ENCODE data around the gene SLC35G3.
"Not testable (repeated sequence)": the region's sequence is repeated elsewhere in the genome, so short reads cannot be mapped to it uniquely, and the experiment has no call there.

Gene SLC35G3

GRCh38 chr17:35229638-35230037 is 35.4 kb upstream of the SLC35G3 start:
- FAIRE-seq = no peak
- no peak for DNase-seq (ENCODE audit: insufficient read length)
- no peak for TF ChIP-seq TAF1 (IDR thresholded peaks at IDR 0.05; ENCODE audit: borderline replicate concordance, low read depth, low read length)

GRCh38 chr17:35227546-35227945 is 33.4 kb upstream of the SLC35G3 start:
- no peak for FAIRE-seq
- TF ChIP-seq TAF1 (IDR thresholded peaks at IDR 0.05; ENCODE audit: borderline replicate concordance, low read depth, low read length) (no peak), POLR2AphosphoS5 (IDR thresholded peaks at IDR 0.05; ENCODE audit: low read depth, low read length) (no peak), POLR2A (IDR thresholded peaks at IDR 0.05; ENCODE audit: low read depth, low read length) (no peak)
- no peak for DNase-seq (ENCODE audit: insufficient read length)

- TF ChIP-seq TAF1 (IDR thresholded peaks at IDR 0.05; ENCODE audit: borderline replicate concordance, low read depth, low read length) (no peak), POLR2AphosphoS5 (IDR thresholded peaks at IDR 0.05; ENCODE audit: low read depth, low read length) (no peak), POLR2A (IDR thresholded peaks at IDR 0.05; ENCODE audit: low read depth, low read length) (no peak)
- DNase-seq (ENCODE audit: insufficient read length) (no peak), FAIRE-seq (no peak)
Observed at GRCh38 chr17:35224436-35224835, 30.2 kb upstream of the SLC35G3 start.

- FAIRE-seq (no peak), DNase-seq (ENCODE audit: insufficient read length) (no peak)
- TF ChIP-seq POLR2A (IDR thresholded peaks at IDR 0.05; ENCODE audit: low read depth, low read length) (no peak), TAF1 (IDR thresholded peaks at IDR 0.05; ENCODE audit: borderline replicate concordance, low read depth, low read length) (no peak), POLR2AphosphoS5 (IDR thresholded peaks at IDR 0.05; ENCODE audit: low read depth, low read length) (no peak)
Observed at GRCh38 chr17:35222452-35222851, 28.3 kb upstream of the SLC35G3 start.

GRCh38 chr17:35218915-35219314 is 24.7 kb upstream of the SLC35G3 start:
- FAIRE-seq = no peak
- no peak for DNase-seq (ENCODE audit: insufficient read length)

DNA sequence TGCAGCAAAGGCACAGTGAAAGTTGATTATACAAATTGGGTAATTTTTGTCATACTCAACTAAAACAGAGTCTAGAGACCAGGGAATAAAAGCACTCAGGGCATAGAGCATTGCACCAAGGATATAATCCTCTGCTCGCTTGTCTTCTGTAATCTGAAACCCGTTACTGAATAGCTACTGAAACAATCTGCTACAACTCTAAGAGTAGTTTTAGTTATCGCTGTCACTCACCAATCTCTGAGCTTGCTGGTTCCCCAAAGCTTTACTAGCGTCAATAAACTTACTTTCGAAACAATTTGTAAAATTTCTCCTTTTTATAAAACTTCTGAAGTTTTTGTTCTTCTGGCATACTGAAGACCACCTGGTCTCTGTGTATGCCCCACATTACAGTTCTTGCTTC is 22.9 kb upstream of the SLC35G3 start:
- FAIRE-seq (no peak), DNase-seq (ENCODE audit: insufficient read length) (no peak)
- TF ChIP-seq TAF1 (IDR thresholded peaks at IDR 0.05; ENCODE audit: borderline replicate concordance, low read depth, low read length) = no peak
- TF ChIP-seq POLR2A (IDR thresholded peaks at IDR 0.05; ENCODE audit: low read depth, low read length) = no peak
- no peak for TF ChIP-seq POLR2AphosphoS5 (IDR thresholded peaks at IDR 0.05; ENCODE audit: low read depth, low read length)

More at GRCh38 chr17:35218915-35219314, 24.7 kb upstream of the SLC35G3 start:
- TF ChIP-seq TAF1 (IDR thresholded peaks at IDR 0.05; ENCODE audit: borderline replicate concordance, low read depth, low read length) (no peak), POLR2A (IDR thresholded peaks at IDR 0.05; ENCODE audit: low read depth, low read length) (no peak), POLR2AphosphoS5 (IDR thresholded peaks at IDR 0.05; ENCODE audit: low read depth, low read length) (no peak)

DNA sequence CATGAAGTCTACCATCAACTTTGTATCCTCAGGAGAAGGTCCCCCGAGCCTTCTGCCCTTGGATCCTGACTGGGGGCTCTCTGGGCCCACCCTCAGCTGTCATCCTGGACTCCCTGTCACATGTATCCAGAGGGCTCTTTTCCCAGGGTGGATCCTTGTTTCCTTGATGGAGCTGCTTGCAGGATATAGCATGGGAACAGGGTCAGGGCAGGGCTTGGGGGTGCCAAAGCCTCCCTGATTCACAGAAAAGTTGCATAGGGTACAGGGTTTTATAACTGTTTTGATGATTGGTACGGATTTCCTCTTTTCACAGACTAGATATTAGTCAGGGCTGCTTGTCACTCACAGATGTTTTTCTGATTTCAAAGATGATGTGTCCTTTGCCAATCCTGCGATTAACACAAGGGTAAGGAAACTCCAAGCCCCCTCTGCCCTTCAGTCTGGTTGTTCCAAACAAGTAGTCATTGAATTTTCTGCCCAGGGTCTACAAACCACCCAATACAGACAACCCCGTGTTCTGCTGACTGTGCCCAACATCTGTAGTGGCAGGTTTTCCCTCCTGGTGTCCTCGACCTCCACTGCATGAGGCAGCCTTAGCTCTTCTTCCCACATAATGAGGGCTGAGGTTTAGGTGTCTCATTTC is 20.6 kb upstream of the SLC35G3 start:
- FAIRE-seq (peak; percentile 58), DNase-seq (ENCODE audit: insufficient read length) (no peak)
- TF ChIP-seq POLR2A (IDR thresholded peaks at IDR 0.05; ENCODE audit: low read depth, low read length) = no peak
- no peak for TF ChIP-seq TAF1 (IDR thresholded peaks at IDR 0.05; ENCODE audit: borderline replicate concordance, low read depth, low read length)
- TF ChIP-seq POLR2AphosphoS5 (IDR thresholded peaks at IDR 0.05; ENCODE audit: low read depth, low read length) = no peak

- DNase-seq (ENCODE audit: insufficient read length) = no peak
- FAIRE-seq = no peak
- TF ChIP-seq POLR2A (IDR thresholded peaks at IDR 0.05; ENCODE audit: low read depth, low read length) (no peak), POLR2AphosphoS5 (IDR thresholded peaks at IDR 0.05; ENCODE audit: low read depth, low read length) (no peak), TAF1 (IDR thresholded peaks at IDR 0.05; ENCODE audit: borderline replicate concordance, low read depth, low read length) (no peak)
Observed at GRCh38 chr17:35214192-35214591, 20.0 kb upstream of the SLC35G3 start.

DNA sequence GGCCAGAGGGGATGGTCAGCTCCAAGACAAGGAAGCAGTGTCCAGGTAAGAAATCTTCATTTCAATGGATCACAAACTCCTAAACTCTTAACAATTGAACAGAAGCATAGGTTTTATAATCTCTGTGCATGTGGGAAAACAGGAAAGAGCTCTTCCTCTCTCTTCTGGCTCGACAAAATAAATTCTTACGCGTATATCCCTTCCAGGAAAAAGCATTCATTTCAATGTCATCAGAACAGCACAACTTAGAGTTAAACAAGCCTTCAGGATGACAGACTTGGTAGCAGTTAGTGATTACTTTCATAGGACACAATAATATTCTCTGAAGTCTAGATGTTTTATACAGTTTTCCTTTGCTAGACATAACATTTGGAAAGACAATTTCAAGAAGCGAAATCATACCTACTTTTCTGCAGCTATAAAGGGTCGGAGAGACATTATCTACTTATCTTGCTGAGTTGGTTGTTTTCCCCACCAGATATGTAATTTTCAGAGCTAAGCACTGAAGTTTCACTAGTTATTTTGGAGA is 19.3 kb upstream of the SLC35G3 start:
- DNase-seq (ENCODE audit: insufficient read length) (no peak), FAIRE-seq (peak; percentile 24)
- TF ChIP-seq POLR2AphosphoS5 (IDR thresholded peaks at IDR 0.05; ENCODE audit: low read depth, low read length) (no peak), POLR2A (IDR thresholded peaks at IDR 0.05; ENCODE audit: low read depth, low read length) (no peak), TAF1 (IDR thresholded peaks at IDR 0.05; ENCODE audit: borderline replicate concordance, low read depth, low read length) (no peak)

DNA sequence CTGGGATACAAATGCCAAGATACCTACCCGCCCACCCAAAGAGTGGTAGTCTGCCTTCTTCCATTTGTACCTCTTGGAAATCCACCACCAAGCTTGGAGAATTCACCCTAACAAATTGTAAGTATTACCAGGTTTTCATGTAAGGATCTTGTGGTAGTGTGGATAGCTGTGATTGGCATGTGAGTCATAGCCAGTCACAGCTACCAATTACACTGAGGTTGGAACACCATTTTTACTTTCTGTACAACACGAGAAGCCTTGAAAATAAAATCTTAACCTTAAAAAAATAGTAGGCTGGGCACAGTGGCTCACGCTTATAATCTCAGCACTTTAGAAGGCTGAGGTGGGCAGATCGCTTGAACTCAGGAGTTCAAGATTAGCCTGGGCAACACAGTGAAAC is 18.5 kb upstream of the SLC35G3 start:
- no peak for DNase-seq (ENCODE audit: insufficient read length)
- no peak for FAIRE-seq
- no peak for TF ChIP-seq POLR2A (IDR thresholded peaks at IDR 0.05; ENCODE audit: low read depth, low read length)
- no peak for TF ChIP-seq POLR2AphosphoS5 (IDR thresholded peaks at IDR 0.05; ENCODE audit: low read depth, low read length)
- no peak for TF ChIP-seq TAF1 (IDR thresholded peaks at IDR 0.05; ENCODE audit: borderline replicate concordance, low read depth, low read length)

- TF ChIP-seq TAF1 (IDR thresholded peaks at IDR 0.05; ENCODE audit: borderline replicate concordance, low read depth, low read length) (no peak), POLR2A (IDR thresholded peaks at IDR 0.05; ENCODE audit: low read depth, low read length) (no peak), POLR2AphosphoS5 (IDR thresholded peaks at IDR 0.05; ENCODE audit: low read depth, low read length) (no peak)
- FAIRE-seq (no peak), DNase-seq (ENCODE audit: insufficient read length) (no peak)
Observed at GRCh38 chr17:35210741-35211140, 16.5 kb upstream of the SLC35G3 start.

- FAIRE-seq; DNase-seq (ENCODE audit: insufficient read length): not testable (repeated sequence)
Observed at GRCh38 chr17:35202582-35202981, 8.4 kb upstream of the SLC35G3 start.

- not testable (repeated sequence) for DNase-seq (ENCODE audit: insufficient read length); FAIRE-seq
Observed at GRCh38 chr17:35195062-35195461, 869 bp upstream of the SLC35G3 start.
